PFSK-1 (cell line): ENCODE measurements around the gene ARHGAP18.

Experiments
- FOXP2 ChIP-seq: optimal IDR thresholded peaks from 2 replicates; pipeline ENCODE3; 2011; ENCODE audit warnings: borderline replicate concordance, control low read depth, inconsistent platforms; ENCODE audit not compliant: insufficient read depth; ENCODE audit errors: extremely low read length, extremely low read depth
- POLR2AphosphoS5 ChIP-seq: IDR thresholded peaks from 2 replicates; pipeline ENCODE4 v1.6.1; 2012; ENCODE audit warnings: low read depth, mild to moderate bottlenecking, control low read depth, low read length, moderate library complexity
- REST ChIP-seq, 2 experiments: IDR thresholded peaks; 2 replicates each; pipeline versions ENCODE4 v1.6.1 to v1.8.0; 2011 to 2012; ENCODE audit warnings: low read depth in 2 of 2, low read length in 2 of 2, control low read depth in 1 of 2, inconsistent platforms in 1 of 2, mild to moderate bottlenecking in 1 of 2, moderate library complexity in 1 of 2; ENCODE audit not compliant: insufficient read depth in 1 of 2
- SIN3A ChIP-seq: IDR thresholded peaks from 2 replicates; pipeline ENCODE4 v1.6.1; 2012; ENCODE audit warnings: mild to moderate bottlenecking, low read length, moderate library complexity, borderline replicate concordance; ENCODE audit not compliant: insufficient read depth
- TAF1 ChIP-seq: IDR thresholded peaks from 2 replicates; pipeline ENCODE4 v1.6.1; 2012; ENCODE audit warnings: low read length, control low read depth, borderline replicate concordance; ENCODE audit not compliant: insufficient read depth

ARHGAP18 gene

DNA sequence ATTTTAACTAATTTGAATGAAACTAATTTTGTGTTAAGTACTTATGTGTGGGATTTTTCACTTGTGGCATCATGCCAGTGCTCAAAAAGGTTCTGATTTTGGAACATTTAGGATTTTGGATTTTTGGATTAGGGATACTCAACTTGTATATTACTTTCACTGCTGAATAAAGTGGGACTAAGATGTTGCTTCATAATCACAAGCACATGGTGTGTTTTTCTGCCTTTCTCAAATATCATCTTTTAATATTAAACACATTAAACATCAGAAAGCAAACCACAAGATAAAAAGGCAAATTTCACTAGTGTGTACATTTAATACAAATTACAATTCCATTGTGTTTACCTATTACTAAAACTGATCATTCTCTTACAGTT, 89.8 kb downstream of the ARHGAP18 start:
- TF ChIP-seq POLR2AphosphoS5, result no peak
- no peak for TF ChIP-seq TAF1
- no peak for TF ChIP-seq FOXP2
- TF ChIP-seq REST (IDR thresholded peaks at IDR 0.05; ENCODE audit: insufficient read depth in 1 of 2, low read depth in 2 of 2, low read length in 2 of 2), result no peak
- no peak for TF ChIP-seq SIN3A

DNA sequence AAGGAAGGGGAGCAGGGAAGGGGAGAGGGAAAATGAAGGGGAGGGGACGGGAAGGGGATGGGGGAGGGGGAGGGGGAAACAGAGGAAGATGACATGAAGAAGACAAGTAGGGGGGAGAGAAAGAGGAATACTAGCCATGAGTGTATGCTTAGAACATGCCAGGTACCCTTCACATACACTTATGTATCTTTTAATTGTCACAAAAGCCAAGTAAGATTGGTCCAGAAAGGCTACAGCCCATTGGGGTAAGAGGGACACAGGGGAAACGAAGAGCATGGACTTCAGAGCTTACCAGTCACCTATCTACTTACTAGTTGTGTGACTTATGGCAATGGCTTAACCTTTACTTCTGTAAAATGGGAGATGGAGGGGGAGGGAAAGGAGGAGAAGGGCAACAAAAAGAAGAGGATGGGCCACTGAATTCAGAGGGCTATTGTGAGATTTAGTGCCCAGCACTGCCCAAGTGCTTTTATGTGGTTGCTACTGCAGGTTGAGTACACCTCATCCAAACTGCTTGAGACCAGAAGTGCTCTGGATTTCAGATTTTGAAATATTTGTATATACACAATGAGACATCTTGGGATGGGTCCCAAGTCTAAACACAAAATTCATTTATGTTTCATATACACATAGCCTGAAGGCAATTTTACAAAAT, 90.3 kb downstream of the ARHGAP18 start:
- TF ChIP-seq POLR2AphosphoS5 (no peak), TAF1 (no peak), FOXP2 (no peak), SIN3A (no peak), REST (IDR thresholded peaks at IDR 0.05; ENCODE audit: insufficient read depth in 1 of 2, low read depth in 2 of 2, low read length in 2 of 2) (no peak)

- TF ChIP-seq POLR2AphosphoS5, result no peak
- TF ChIP-seq FOXP2, result no peak
- TF ChIP-seq REST (IDR thresholded peaks at IDR 0.05; ENCODE audit: insufficient read depth in 1 of 2, low read depth in 2 of 2, low read length in 2 of 2), result no peak
- TF ChIP-seq TAF1, result no peak
- no peak for TF ChIP-seq SIN3A
Measured at GRCh38 chr6:129617986-129618385, 92.0 kb downstream of the ARHGAP18 start.

DNA sequence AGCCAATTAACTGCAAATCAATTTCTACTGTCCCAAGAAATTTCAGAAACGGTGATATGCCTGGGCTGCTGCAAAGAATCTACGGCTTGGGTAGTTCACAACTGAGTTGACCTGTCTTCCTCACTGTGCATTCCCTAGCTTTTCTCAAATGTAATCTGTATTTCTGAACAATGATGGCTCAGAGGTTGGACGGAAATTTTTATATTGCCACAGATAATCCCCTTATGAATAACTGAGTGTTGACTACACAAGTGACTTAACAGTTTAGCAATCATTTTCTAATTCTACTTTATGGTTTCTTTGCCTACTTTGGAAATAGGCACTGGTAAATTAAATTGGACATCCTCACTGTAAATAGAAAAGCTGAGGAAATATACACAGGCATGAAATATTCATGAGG, 94.5 kb downstream of the ARHGAP18 start:
- TF ChIP-seq FOXP2 (no peak), SIN3A (no peak)

GRCh38 chr6:129615020-129615419, 95.0 kb downstream of the ARHGAP18 start:
- TF ChIP-seq SIN3A (no peak), TAF1 (no peak), REST (IDR thresholded peaks at IDR 0.05; ENCODE audit: insufficient read depth in 1 of 2, low read depth in 2 of 2, low read length in 2 of 2) (no peak)
